ENCODE results near the gene CCDC91.

DNA sequence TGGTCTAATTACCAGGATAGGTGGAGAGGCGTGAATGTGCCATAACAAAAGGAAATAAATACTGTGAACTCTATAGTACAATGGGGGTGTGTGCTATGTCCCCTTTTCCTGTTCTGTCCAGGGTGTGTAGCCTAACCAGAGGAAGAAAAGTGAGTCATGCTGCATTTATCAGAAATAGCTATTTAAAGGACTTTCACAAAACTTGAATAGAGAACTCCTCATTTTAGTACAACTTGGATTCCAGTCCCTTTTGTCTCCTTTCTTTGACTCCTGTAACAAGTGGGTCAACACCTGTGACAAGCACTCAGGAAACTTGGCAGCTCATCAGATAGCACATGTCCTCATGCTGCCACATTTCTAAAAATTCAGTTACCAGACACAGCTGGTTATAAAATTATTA is 123.4 kb downstream of the CCDC91 start:
- TF ChIP-seq NFE2L2 (IDR thresholded peaks at IDR 0.05; ENCODE audit: low read depth, low read length) (no peak), POLR2A (IDR thresholded peaks at IDR 0.05; ENCODE audit: low read depth, low read length) (no peak), CEBPB (IDR thresholded peaks at IDR 0.05; ENCODE audit: low read depth, low read length) (no peak), MXI1 (IDR thresholded peaks at IDR 0.05; ENCODE audit: borderline replicate concordance, low read depth, low read length) (no peak), FOS (IDR thresholded peaks at IDR 0.05; ENCODE audit: low read depth, low read length) (no peak), RFX5 (IDR thresholded peaks at IDR 0.05; ENCODE audit: low read depth, low read length) (no peak), SMC3 (IDR thresholded peaks at IDR 0.05; ENCODE audit: low read depth, low read length) (no peak)
- TF ChIP-seq, protein P1, sequence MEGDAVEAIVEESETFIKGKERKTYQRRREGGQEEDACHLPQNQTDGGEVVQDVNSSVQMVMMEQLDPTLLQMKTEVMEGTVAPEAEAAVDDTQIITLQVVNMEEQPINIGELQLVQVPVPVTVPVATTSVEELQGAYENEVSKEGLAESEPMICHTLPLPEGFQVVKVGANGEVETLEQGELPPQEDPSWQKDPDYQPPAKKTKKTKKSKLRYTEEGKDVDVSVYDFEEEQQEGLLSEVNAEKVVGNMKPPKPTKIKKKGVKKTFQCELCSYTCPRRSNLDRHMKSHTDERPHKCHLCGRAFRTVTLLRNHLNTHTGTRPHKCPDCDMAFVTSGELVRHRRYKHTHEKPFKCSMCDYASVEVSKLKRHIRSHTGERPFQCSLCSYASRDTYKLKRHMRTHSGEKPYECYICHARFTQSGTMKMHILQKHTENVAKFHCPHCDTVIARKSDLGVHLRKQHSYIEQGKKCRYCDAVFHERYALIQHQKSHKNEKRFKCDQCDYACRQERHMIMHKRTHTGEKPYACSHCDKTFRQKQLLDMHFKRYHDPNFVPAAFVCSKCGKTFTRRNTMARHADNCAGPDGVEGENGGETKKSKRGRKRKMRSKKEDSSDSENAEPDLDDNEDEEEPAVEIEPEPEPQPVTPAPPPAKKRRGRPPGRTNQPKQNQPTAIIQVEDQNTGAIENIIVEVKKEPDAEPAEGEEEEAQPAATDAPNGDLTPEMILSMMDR (conservative IDR thresholded peaks at IDR 0.05; ENCODE audit: low read depth, low read length), result no peak
- TF ChIP-seq, protein P2, sequence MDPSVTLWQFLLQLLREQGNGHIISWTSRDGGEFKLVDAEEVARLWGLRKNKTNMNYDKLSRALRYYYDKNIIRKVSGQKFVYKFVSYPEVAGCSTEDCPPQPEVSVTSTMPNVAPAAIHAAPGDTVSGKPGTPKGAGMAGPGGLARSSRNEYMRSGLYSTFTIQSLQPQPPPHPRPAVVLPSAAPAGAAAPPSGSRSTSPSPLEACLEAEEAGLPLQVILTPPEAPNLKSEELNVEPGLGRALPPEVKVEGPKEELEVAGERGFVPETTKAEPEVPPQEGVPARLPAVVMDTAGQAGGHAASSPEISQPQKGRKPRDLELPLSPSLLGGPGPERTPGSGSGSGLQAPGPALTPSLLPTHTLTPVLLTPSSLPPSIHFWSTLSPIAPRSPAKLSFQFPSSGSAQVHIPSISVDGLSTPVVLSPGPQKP (IDR thresholded peaks at IDR 0.05; ENCODE audit: borderline replicate concordance, low read depth, low read length), result no peak

Data from IMR-90 (cell line).